ENCODE results near the gene HINT1.
"Not testable (repeated sequence)": the region's sequence is repeated elsewhere in the genome, so short reads cannot be mapped to it uniquely, and the experiment has no call there.

Gene HINT1

DNA sequence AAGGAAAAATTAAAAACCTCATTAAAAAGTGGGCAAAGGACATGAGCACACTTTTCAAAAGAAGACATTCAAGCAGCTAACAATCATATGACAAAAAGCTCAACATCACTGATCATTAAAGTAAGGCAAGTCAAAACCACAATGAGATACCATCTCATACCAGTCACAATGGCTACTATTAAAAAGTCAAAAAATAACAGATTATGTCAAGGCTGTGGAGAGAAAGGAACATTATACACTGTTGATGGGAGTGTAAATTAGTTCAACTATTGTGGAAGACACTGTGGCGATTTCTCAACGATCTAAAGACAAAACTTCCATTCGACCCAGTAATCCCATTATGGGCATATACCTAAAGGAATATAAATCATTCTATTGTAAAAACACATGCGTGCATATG lies 35.8 kb downstream of the HINT1 start:
- no peaks in the 10 kb centered on the region for H4K20me1 ChIP-seq (ENCODE audit: insufficient read depth, low read length, poor library complexity, severe bottlenecking)
- no peak for TF ChIP-seq EZH2phosphoT487 (IDR thresholded peaks at IDR 0.05; ENCODE audit: borderline replicate concordance)
- TF ChIP-seq, protein P1, sequence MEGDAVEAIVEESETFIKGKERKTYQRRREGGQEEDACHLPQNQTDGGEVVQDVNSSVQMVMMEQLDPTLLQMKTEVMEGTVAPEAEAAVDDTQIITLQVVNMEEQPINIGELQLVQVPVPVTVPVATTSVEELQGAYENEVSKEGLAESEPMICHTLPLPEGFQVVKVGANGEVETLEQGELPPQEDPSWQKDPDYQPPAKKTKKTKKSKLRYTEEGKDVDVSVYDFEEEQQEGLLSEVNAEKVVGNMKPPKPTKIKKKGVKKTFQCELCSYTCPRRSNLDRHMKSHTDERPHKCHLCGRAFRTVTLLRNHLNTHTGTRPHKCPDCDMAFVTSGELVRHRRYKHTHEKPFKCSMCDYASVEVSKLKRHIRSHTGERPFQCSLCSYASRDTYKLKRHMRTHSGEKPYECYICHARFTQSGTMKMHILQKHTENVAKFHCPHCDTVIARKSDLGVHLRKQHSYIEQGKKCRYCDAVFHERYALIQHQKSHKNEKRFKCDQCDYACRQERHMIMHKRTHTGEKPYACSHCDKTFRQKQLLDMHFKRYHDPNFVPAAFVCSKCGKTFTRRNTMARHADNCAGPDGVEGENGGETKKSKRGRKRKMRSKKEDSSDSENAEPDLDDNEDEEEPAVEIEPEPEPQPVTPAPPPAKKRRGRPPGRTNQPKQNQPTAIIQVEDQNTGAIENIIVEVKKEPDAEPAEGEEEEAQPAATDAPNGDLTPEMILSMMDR (conservative IDR thresholded peaks at IDR 0.05; ENCODE audit: low read length), result no peak
- H3K9me3 ChIP-seq (ENCODE audit: insufficient read depth, low read depth, low read length), result no peaks in the 10 kb centered on the region
- H3K4me3 ChIP-seq (ENCODE audit: low read length, poor library complexity, severe bottlenecking), result no peak overlapping the region
- no peaks in the 10 kb centered on the region for H3K79me2 ChIP-seq (ENCODE audit: insufficient read depth, low read length)
- H3K4me2 ChIP-seq (ENCODE audit: low read depth, low read length, poor library complexity, severe bottlenecking), result no peak overlapping the region
- H3K9ac ChIP-seq (ENCODE audit: low read depth, low read length, poor library complexity, severe bottlenecking), result no peak overlapping the region
- no peaks in the 10 kb centered on the region for H3K4me1 ChIP-seq (ENCODE audit: insufficient read depth, low read length, poor library complexity, severe bottlenecking)
- H2AFZ ChIP-seq (ENCODE audit: low read length), result no peak overlapping the region
- H3K27me3 ChIP-seq (ENCODE audit: insufficient read depth, low read length, poor library complexity, severe bottlenecking), result no peaks in the 10 kb centered on the region
- no peaks in the 10 kb centered on the region for H3K36me3 ChIP-seq (ENCODE audit: insufficient read depth, low read length)
- H3F3A ChIP-seq (ENCODE audit: low read depth), result no peaks in the 10 kb centered on the region
- H3K9me2 ChIP-seq (replicated peaks; ENCODE audit: low read depth, low read length), result no peaks in the 10 kb centered on the region

DNA sequence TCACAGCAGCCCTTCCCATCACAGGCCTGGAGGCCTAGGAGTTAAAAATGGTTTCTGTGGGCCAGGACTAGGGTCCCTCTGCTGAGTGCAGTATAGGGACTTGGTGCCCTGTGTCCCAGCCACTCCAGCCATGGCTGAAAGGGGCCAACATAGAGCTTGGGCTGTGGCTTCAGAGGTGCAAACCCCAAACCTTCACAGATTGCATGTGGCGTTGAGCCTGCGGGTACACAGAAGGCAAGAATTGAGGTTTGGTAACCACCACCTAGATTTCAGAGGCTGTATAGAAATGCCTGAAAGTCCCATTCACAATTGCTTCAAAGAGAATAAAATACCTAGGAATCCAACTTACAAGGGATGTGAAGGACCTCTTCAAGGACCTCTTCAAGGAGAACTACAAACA lies 37.8 kb downstream of the HINT1 start:
- H3K4me1 ChIP-seq (ENCODE audit: insufficient read depth, low read length, poor library complexity, severe bottlenecking); H3K79me2 ChIP-seq (ENCODE audit: insufficient read depth, low read length); H3K4me3 ChIP-seq (ENCODE audit: low read length, poor library complexity, severe bottlenecking); H3K27me3 ChIP-seq (ENCODE audit: insufficient read depth, low read length, poor library complexity, severe bottlenecking); H3F3A ChIP-seq (ENCODE audit: low read depth); H3K4me2 ChIP-seq (ENCODE audit: low read depth, low read length, poor library complexity, severe bottlenecking); H2AFZ ChIP-seq (ENCODE audit: low read length); H3K36me3 ChIP-seq (ENCODE audit: insufficient read depth, low read length); H4K20me1 ChIP-seq (ENCODE audit: insufficient read depth, low read length, poor library complexity, severe bottlenecking); H3K9me3 ChIP-seq (ENCODE audit: insufficient read depth, low read depth, low read length); H3K9ac ChIP-seq (ENCODE audit: low read depth, low read length, poor library complexity, severe bottlenecking); H3K9me2 ChIP-seq (replicated peaks; ENCODE audit: low read depth, low read length): not testable (repeated sequence)

DNA sequence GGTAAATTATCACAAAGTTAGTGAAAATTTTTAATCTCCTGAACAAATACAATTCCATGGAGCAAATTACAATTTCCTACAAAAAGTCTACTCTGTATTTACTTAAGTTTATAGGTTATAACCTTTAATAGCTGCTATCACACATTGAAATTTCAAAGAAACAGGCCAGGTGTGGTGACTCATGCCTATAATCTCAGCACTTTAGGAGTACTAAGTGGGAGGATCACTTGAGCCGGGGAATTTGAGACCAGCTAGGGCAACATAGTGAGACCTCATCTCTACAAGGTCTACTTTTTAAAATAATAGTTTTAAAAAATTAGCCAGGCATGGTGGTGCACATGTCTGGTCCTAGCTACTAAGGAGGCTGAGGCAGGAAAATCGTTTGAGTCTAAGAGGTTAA lies 50.3 kb downstream of the HINT1 start:
- Histone ChIP-seq H3K79me2 (ENCODE audit: insufficient read depth, low read length) (no peaks in the 10 kb centered on the region), H3K9ac (ENCODE audit: low read depth, low read length, poor library complexity, severe bottlenecking) (no peak overlapping the region), H3K36me3 (ENCODE audit: insufficient read depth, low read length) (no peaks in the 10 kb centered on the region), H4K20me1 (ENCODE audit: insufficient read depth, low read length, poor library complexity, severe bottlenecking) (no peaks in the 10 kb centered on the region), H3F3A (ENCODE audit: low read depth) (no peaks in the 10 kb centered on the region), H3K9me3 (ENCODE audit: insufficient read depth, low read depth, low read length) (no peaks in the 10 kb centered on the region), H3K9me2 (replicated peaks; ENCODE audit: low read depth, low read length) (no peaks in the 10 kb centered on the region), H3K4me3 (ENCODE audit: low read length, poor library complexity, severe bottlenecking) (no peak overlapping the region), H2AFZ (ENCODE audit: low read length) (no peak overlapping the region), H3K4me1 (ENCODE audit: insufficient read depth, low read length, poor library complexity, severe bottlenecking) (no peaks in the 10 kb centered on the region), H3K27me3 (ENCODE audit: insufficient read depth, low read length, poor library complexity, severe bottlenecking) (no peaks in the 10 kb centered on the region), H3K4me2 (ENCODE audit: low read depth, low read length, poor library complexity, severe bottlenecking) (no peak overlapping the region)
- no peak for TF ChIP-seq EZH2phosphoT487 (IDR thresholded peaks at IDR 0.05; ENCODE audit: borderline replicate concordance)
- TF ChIP-seq, protein P1 (conservative IDR thresholded peaks at IDR 0.05; ENCODE audit: low read length), result no peak

DNA sequence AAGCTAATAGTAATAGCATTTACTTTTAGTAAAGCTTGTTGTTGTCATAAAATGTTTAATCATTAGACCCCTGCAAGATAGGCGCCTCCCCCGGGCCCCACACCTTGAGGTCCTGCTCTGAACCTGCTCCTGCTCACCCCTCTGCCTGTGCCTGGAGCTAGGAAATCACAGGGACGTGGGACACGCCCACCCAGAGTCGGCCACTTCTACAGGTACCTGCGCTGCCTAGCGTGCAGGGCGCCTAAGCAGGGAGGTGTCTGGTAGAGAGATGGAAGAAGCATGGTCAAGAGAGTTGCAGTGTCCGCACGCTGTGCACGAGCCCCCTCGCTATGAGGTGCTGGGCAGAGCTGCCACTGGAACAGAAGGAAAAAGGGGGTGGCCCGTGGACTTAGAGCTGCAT lies 52.6 kb downstream of the HINT1 start:
- Histone ChIP-seq H3K4me2 (ENCODE audit: low read depth, low read length, poor library complexity, severe bottlenecking) (no peak overlapping the region), H3K9me2 (replicated peaks; ENCODE audit: low read depth, low read length) (no peaks in the 10 kb centered on the region), H3K27me3 (ENCODE audit: insufficient read depth, low read length, poor library complexity, severe bottlenecking) (no peaks in the 10 kb centered on the region), H4K20me1 (ENCODE audit: insufficient read depth, low read length, poor library complexity, severe bottlenecking) (no peaks in the 10 kb centered on the region), H3K36me3 (ENCODE audit: insufficient read depth, low read length) (no peaks in the 10 kb centered on the region), H3K9me3 (ENCODE audit: insufficient read depth, low read depth, low read length) (no peaks in the 10 kb centered on the region), H3K79me2 (ENCODE audit: insufficient read depth, low read length) (no peaks in the 10 kb centered on the region), H3K9ac (ENCODE audit: low read depth, low read length, poor library complexity, severe bottlenecking) (no peak overlapping the region), H3F3A (ENCODE audit: low read depth) (no peaks in the 10 kb centered on the region), H2AFZ (ENCODE audit: low read length) (no peak overlapping the region), H3K4me1 (ENCODE audit: insufficient read depth, low read length, poor library complexity, severe bottlenecking) (no peaks in the 10 kb centered on the region), H3K4me3 (ENCODE audit: low read length, poor library complexity, severe bottlenecking) (no peak overlapping the region)
- TF ChIP-seq, protein P1 (conservative IDR thresholded peaks at IDR 0.05; ENCODE audit: low read length), result no peak
- no peak for TF ChIP-seq EZH2phosphoT487 (IDR thresholded peaks at IDR 0.05; ENCODE audit: borderline replicate concordance)
